SK-N-SH (cell line): ENCODE data around the gene SFT2D3. TPM values are rescaled to one million over a fixed set of nuclear protein-coding genes. Genes with fewer than 3 reads are reported as not detected.

Experiments used
- CTCF ChIA-PET: fragments of 300-600, 350-600 bp; formaldehyde crosslinking; extraction: SDS; loops from one replicate; lab custom pipeline; 2021; lab: Yijun Ruan, JAX
- POLR2A ChIA-PET: fragments of 350-600 bp; sonication (Branson Sonifier 250); formaldehyde crosslinking; extraction: SDS; loops from one replicate; lab custom pipeline; 2020; ENCODE audit warnings: antibody characterized with exemption, inconsistent platforms; lab: Yijun Ruan, JAX
- DNase-seq: peaks from one replicate; pipeline ENCODE4 v3.0.0; 2012
- H2AFZ ChIP-seq: fragments of 200-600 bp; sonication (generic); 2 replicates; pipeline ENCODE4 v1.8.1; 2016; ENCODE audit warnings: antibody characterized with exemption, mild to moderate bottlenecking, low read depth
- H3F3A ChIP-seq: fragments of 200-600 bp; sonication (generic); replicated peaks from 2 replicates; pipeline ENCODE3; 2016; ENCODE audit warnings: antibody characterized with exemption, mild to moderate bottlenecking; ENCODE audit not compliant: insufficient read depth
- H3K27ac ChIP-seq, 2 experiments: fragments of 200-500 bp in 1 of 2; fragments of 200-600 bp in 1 of 2; sonication (Bioruptor generic) in 1 of 2; sonication (generic), shearing (Covaris generic) in 1 of 2; 2 replicates each; pipeline versions ENCODE4 v1.5.1 to v1.6.1; 2014 to 2016; ENCODE audit warnings: low read depth in 2 of 2, inconsistent platforms in 1 of 2, low read length in 1 of 2, mild to moderate bottlenecking in 1 of 2, mixed read lengths in 1 of 2
- H3K27me3 ChIP-seq: fragments of 200-600 bp; sonication (generic), shearing (Covaris generic); 2 replicates; pipeline ENCODE4 v1.6.1; 2016; ENCODE audit warnings: mixed run types; ENCODE audit not compliant: insufficient read depth
- H3K36me3 ChIP-seq, 2 experiments: fragments of 200-500 bp in 1 of 2; fragments of 200-600 bp in 1 of 2; sonication (Bioruptor generic) in 1 of 2; sonication (generic) in 1 of 2; replicated peaks in 1 of 2; 2 replicates each; pipeline versions ENCODE3 to v1.5.1; 2014 to 2016; ENCODE audit warnings: low read length in 1 of 2, mild to moderate bottlenecking in 1 of 2; ENCODE audit not compliant: insufficient read depth in 2 of 2, control insufficient read depth in 1 of 2
- H3K4me1 ChIP-seq, 2 experiments: fragments of 200-500 bp in 1 of 2; fragments of 200-600 bp in 1 of 2; sonication (Bioruptor generic) in 1 of 2; sonication (generic), shearing (Covaris generic) in 1 of 2; 2 replicates each; pipeline versions ENCODE4 v1.5.1 to v1.6.1; 2014 to 2016; ENCODE audit warnings: low read depth in 1 of 2, low read length in 1 of 2, mixed run types in 1 of 2; ENCODE audit not compliant: insufficient read depth in 2 of 2, control insufficient read depth in 1 of 2
- H3K4me2 ChIP-seq: fragments of 200-600 bp; sonication (generic), shearing (Covaris generic); 2 replicates; pipeline ENCODE4 v1.6.1; 2017; ENCODE audit warnings: mixed run types
- H3K4me3 ChIP-seq, 2 experiments: fragments of 200-500 bp in 1 of 2; fragments of 200-600 bp in 1 of 2; sonication (Bioruptor generic) in 1 of 2; sonication (generic), shearing (Covaris generic) in 1 of 2; 2 replicates each; pipeline versions ENCODE4 v1.5.1 to v1.8.1; 2014 to 2016; ENCODE audit warnings: low read depth in 2 of 2, inconsistent platforms in 1 of 2, low read length in 1 of 2, mild to moderate bottlenecking in 1 of 2, mixed read lengths in 1 of 2, moderate library complexity in 1 of 2
- H3K79me2 ChIP-seq: fragments of 200-600 bp; sonication (generic); 2 replicates; pipeline ENCODE4 v1.8.1; 2017; ENCODE audit warnings: mild to moderate bottlenecking; ENCODE audit not compliant: insufficient read depth
- H3K9ac ChIP-seq: fragments of 200-600 bp; sonication (generic); 2 replicates; pipeline ENCODE4 v1.6.1; 2017; ENCODE audit warnings: mixed run types
- H3K9me2 ChIP-seq: fragments of 200-600 bp; sonication (generic); 2 replicates; pipeline ENCODE4 v1.6.1; 2017; ENCODE audit warnings: mixed run types
- H3K9me3 ChIP-seq: fragments of 200-600 bp; sonication (generic); 2 replicates; pipeline ENCODE4 v1.6.1; 2017; ENCODE audit warnings: mixed run types, mild to moderate bottlenecking, moderate library complexity
- H4K20me1 ChIP-seq: fragments of 200-600 bp; sonication (generic); 2 replicates; pipeline ENCODE4 v1.6.1; 2017; ENCODE audit warnings: mild to moderate bottlenecking, mixed run types; ENCODE audit not compliant: insufficient read depth
- EZH2phosphoT487 ChIP-seq: fragments of 200-600 bp; sonication (generic); IDR thresholded peaks from 2 replicates; pipeline ENCODE4 v1.6.1; 2017; ENCODE audit warnings: low read depth, mixed run types, mild to moderate bottlenecking, antibody characterized with exemption, moderate library complexity, borderline replicate concordance
- FOSL2 ChIP-seq: IDR thresholded peaks from 2 replicates; pipeline ENCODE4 v1.4.0; 2012; ENCODE audit warnings: low read depth, mild to moderate bottlenecking, moderate library complexity, borderline replicate concordance
- FOXM1 ChIP-seq: IDR thresholded peaks from 2 replicates; pipeline ENCODE4 v1.4.0; 2012; ENCODE audit warnings: low read depth, mild to moderate bottlenecking
- GABPA ChIP-seq: IDR thresholded peaks from 2 replicates; pipeline ENCODE4 v1.4.0; 2012; ENCODE audit warnings: low read depth, mild to moderate bottlenecking
- GATA2 ChIP-seq: sonication (generic); formaldehyde crosslinking; IDR thresholded peaks from 2 replicates; pipeline ENCODE4 v1.5.0; 2020; ENCODE audit warnings: mild to moderate bottlenecking, missing genetic modification reagents
- IRF3 ChIP-seq: fragments of 150-350 bp; IDR thresholded peaks from 2 replicates; pipeline ENCODE4 v1.6.1; 2016; ENCODE audit warnings: mild to moderate bottlenecking, low read depth, low read length
- MAX ChIP-seq: IDR thresholded peaks from 2 replicates; pipeline ENCODE4 v1.4.0; 2012; ENCODE audit warnings: low read depth
- MEF2A ChIP-seq: IDR thresholded peaks from 2 replicates; pipeline ENCODE4 v1.4.0; 2012; ENCODE audit warnings: low read depth, borderline replicate concordance
- NFIC ChIP-seq: IDR thresholded peaks from 2 replicates; pipeline ENCODE4 v1.4.0; 2012; ENCODE audit warnings: borderline replicate concordance
- NRF1 ChIP-seq: IDR thresholded peaks from 2 replicates; pipeline ENCODE4 v1.6.1; 2012; ENCODE audit warnings: low read depth, mild to moderate bottlenecking, low read length
- PBX3 ChIP-seq: IDR thresholded peaks from 2 replicates; pipeline ENCODE4; 2012
- POLR2AphosphoS5 ChIP-seq: IDR thresholded peaks from 2 replicates; pipeline ENCODE4 v1.6.1; 2012; ENCODE audit warnings: low read depth, low read length
- RCOR1 ChIP-seq: fragments of 150-350 bp; IDR thresholded peaks from 2 replicates; pipeline ENCODE4 v1.6.1; 2017; ENCODE audit warnings: antibody characterized with exemption, low read length
- RFX5 ChIP-seq: IDR thresholded peaks from 2 replicates; pipeline ENCODE4 v1.6.1; 2012; ENCODE audit warnings: mild to moderate bottlenecking, improper control_type of control experiment, low read length
- RXRA ChIP-seq: IDR thresholded peaks from 2 replicates; pipeline ENCODE4 v1.4.0; 2012; ENCODE audit warnings: low read depth, mild to moderate bottlenecking, borderline replicate concordance
- SMC3 ChIP-seq: IDR thresholded peaks from 2 replicates; pipeline ENCODE4 v1.6.1; 2012; ENCODE audit warnings: low read depth, low read length, improper control_type of control experiment
- TAF1 ChIP-seq: IDR thresholded peaks from 2 replicates; pipeline ENCODE4 v1.6.1; 2012; ENCODE audit warnings: low read depth, mild to moderate bottlenecking, low read length, moderate library complexity, borderline replicate concordance
- TCF12 ChIP-seq: IDR thresholded peaks from 2 replicates; pipeline ENCODE4 v1.4.0; 2012
- TEAD4 ChIP-seq: IDR thresholded peaks from 2 replicates; pipeline ENCODE4 v1.4.0; 2012; ENCODE audit warnings: mild to moderate bottlenecking, borderline replicate concordance; ENCODE audit not compliant: insufficient read depth
- USF2 ChIP-seq: fragments of 150-350 bp; IDR thresholded peaks from 2 replicates; pipeline ENCODE4 v1.6.1; 2017; ENCODE audit warnings: antibody characterized with exemption, low read length, low read depth, borderline replicate concordance
- YY1 ChIP-seq: IDR thresholded peaks from 2 replicates; pipeline ENCODE4 v1.4.0; 2012; ENCODE audit warnings: low read depth, mild to moderate bottlenecking
- ZBTB33 ChIP-seq: IDR thresholded peaks from 2 replicates; pipeline ENCODE4 v1.4.0; 2012; ENCODE audit warnings: low read depth, borderline replicate concordance
- WGBS: methylation state at CpG from one replicate; pipeline ENCODE4 v1.1.6; 2017; ENCODE audit warnings: low lambda C conversion rate; 5-methylcytosine and 5-hydroxymethylcytosine counted together
- polyA plus RNA-seq, 3 experiments: library from polyadenylated mRNA; depleted of rRNA; stranded (reverse); fragments of >200 nt; gene quantifications; 2 replicates each; pipeline ENCODE4 v1.2.3, GENCODE V29; 2012

SFT2D3 gene
- polyA plus RNA-seq, 1 of the 3 experiments (the other 2 are of a cell fraction): 3.2 TPM

GRCh38 chr2:127713562-127713961 lies 12.3 kb downstream of the SFT2D3 start:
- POLR2A ChIA-PET: no interaction called here
- Histone ChIP-seq H3K79me2 (no peaks in the 10 kb centered on the region), H3K36me3 (peaks cover 9 to 36% of the 10 kb centered on the region in 2 experiments)

GRCh38 chr2:127715778-127716449 lies 14.6 kb downstream of the SFT2D3 start:
- WGBS: 95% methylated on average over 14 of the region's 14 CpGs
- no peaks in the 10 kb centered on the region for H3K79me2 ChIP-seq
- H3K9ac ChIP-seq: no peak overlapping the region
- H3K4me2 ChIP-seq: no peak overlapping the region
- no peaks in the 10 kb centered on the region for H3K4me1 ChIP-seq
- ChIA-PET POLR2A (no interaction called here), CTCF (interaction anchor here (1.4 to 1.9 kb wide), 2 partner anchors 12 to 13 kb away, joined by 4 read pairs; no protein-coding TSS in a partner anchor)
- TF ChIP-seq POLR2AphosphoS5 (no peak), YY1 (no peak), NRF1 (no peak), FOSL2 (no peak), ZBTB33 (no peak), SMC3 (no peak), PBX3 (no peak), MAX (no peak)
- no peaks in the 10 kb centered on the region for H3K9me2 ChIP-seq
- no peak overlapping the region for H2AFZ ChIP-seq
- no peaks in the 10 kb centered on the region for H3K27me3 ChIP-seq
- no peaks in the 10 kb centered on the region for H3F3A ChIP-seq
- no peaks in the 10 kb centered on the region for H4K20me1 ChIP-seq
- no peak overlapping the region for H3K4me3 ChIP-seq
- peaks cover 28 to 33% of the 10 kb centered on the region in 2 experiments for H3K36me3 ChIP-seq
- H3K27ac ChIP-seq: no peak overlapping the region
- no peak for DNase-seq
- H3K9me3 ChIP-seq: no peaks in the 10 kb centered on the region

More at GRCh38 chr2:127713562-127713961, 12.3 kb downstream of the SFT2D3 start:
- CTCF ChIA-PET: interaction anchor here (0.6 to 1.1 kb wide), 3 partner anchors 8 to 144 kb away, joined by 3 read pairs; partner anchors contain the start of gene POLR2D
- H2AFZ ChIP-seq: no peak overlapping the region
- no peak for TF ChIP-seq RXRA
- no peak for TF ChIP-seq TCF12
- no peak for TF ChIP-seq GABPA
- no peak for TF ChIP-seq FOXM1
- no peak for TF ChIP-seq TEAD4
- TF ChIP-seq MEF2A: no peak
- TF ChIP-seq RFX5: no peak
- no peak for TF ChIP-seq POLR2AphosphoS5
- TF ChIP-seq NRF1: no peak
- no peak for TF ChIP-seq TAF1
- no peak for TF ChIP-seq MAX
- TF ChIP-seq EZH2phosphoT487: no peak
- TF ChIP-seq IRF3: no peak
- no peak for TF ChIP-seq GATA2 (CRISPR knock-in tag)
- TF ChIP-seq SMC3: no peak
- no peak for TF ChIP-seq RCOR1
- no peak for TF ChIP-seq USF2
- TF ChIP-seq NFIC: no peak
- H3F3A ChIP-seq: no peaks in the 10 kb centered on the region
- no peaks in the 10 kb centered on the region for H3K27me3 ChIP-seq
- no peak overlapping the region for H3K27ac ChIP-seq
- no peaks in the 10 kb centered on the region for H3K9me2 ChIP-seq
- no peak overlapping the region for H3K4me3 ChIP-seq
- WGBS: 99% methylated on average over 22 of the region's 25 CpGs
- no peak for DNase-seq
- H3K4me1 ChIP-seq: no peaks in the 10 kb centered on the region
- no peak overlapping the region for H3K4me2 ChIP-seq
- H4K20me1 ChIP-seq: no peaks in the 10 kb centered on the region
- H3K9me3 ChIP-seq: no peaks in the 10 kb centered on the region
- no peak overlapping the region for H3K9ac ChIP-seq
